GM12878 (cell line): Measurements from ENCODE around the gene OCIAD2.

Experiments used
- ESRRA ChIP-seq: IDR thresholded peaks from 2 replicates; pipeline ENCODE4 v1.6.1; 2012; ENCODE audit warnings: mild to moderate bottlenecking, low read length, improper control_type of control experiment
- EZH2 ChIP-seq: IDR thresholded peaks from 2 replicates; pipeline ENCODE4 v1.6.1; 2012; ENCODE audit warnings: low read depth, mild to moderate bottlenecking, control low read depth, inconsistent platforms, low read length, borderline replicate concordance; ENCODE audit not compliant: control insufficient read depth
- MTA3 ChIP-seq: IDR thresholded peaks from 2 replicates; pipeline ENCODE4 v1.6.1; 2012; ENCODE audit warnings: low read length, inconsistent platforms, borderline replicate concordance
- RAD21 ChIP-seq: IDR thresholded peaks from 2 replicates; pipeline ENCODE4 v1.6.1; 2011; ENCODE audit warnings: mild to moderate bottlenecking, low read depth, low read length, moderate library complexity; ENCODE audit not compliant: insufficient read depth
- SIN3A ChIP-seq: IDR thresholded peaks from 2 replicates; pipeline ENCODE4 v1.6.1; 2012; ENCODE audit warnings: low read depth, low read length, improper control_type of control experiment
- SMC3 ChIP-seq: IDR thresholded peaks from 2 replicates; pipeline ENCODE4 v1.6.1; 2011; ENCODE audit warnings: low read length, improper control_type of control experiment, borderline replicate concordance
- TARDBP ChIP-seq: IDR thresholded peaks from 2 replicates; pipeline ENCODE4 v1.6.1; 2016; ENCODE audit warnings: borderline replicate concordance
- ZNF274 ChIP-seq: IDR thresholded peaks from one replicate; pipeline ENCODE4 v1.8.0; 2011; ENCODE audit not compliant: insufficient read length, insufficient read depth
- ZZZ3 ChIP-seq: IDR thresholded peaks from 2 replicates; pipeline ENCODE4 v1.6.1; 2011; ENCODE audit warnings: low read depth; ENCODE audit not compliant: control insufficient read depth, insufficient read length
- TF ChIP-seq, protein P1 (sequence below): fragments of 450-650 bp; IDR thresholded peaks from 2 replicates; pipeline ENCODE4 v1.6.1; 2017; ENCODE audit warnings: mild to moderate bottlenecking, low read depth, inconsistent platforms; ENCODE audit not compliant: poor library complexity, severe bottlenecking
- TF ChIP-seq, protein P2 (sequence below), 3 experiments: IDR thresholded peaks in 2 of 3; conservative IDR thresholded peaks in 1 of 3; 2 replicates each; pipeline ENCODE4 v1.5.1; 2011; ENCODE audit warnings: low read depth in 3 of 3, low read length in 3 of 3, mild to moderate bottlenecking in 3 of 3, control low read depth in 2 of 3, moderate library complexity in 2 of 3, inconsistent platforms in 1 of 3, mixed read lengths in 1 of 3; ENCODE audit not compliant: control insufficient read depth in 2 of 3, insufficient read depth in 1 of 3; ENCODE audit errors: extremely low read depth in 1 of 3
- TF ChIP-seq, protein P3 (sequence below): IDR thresholded peaks from 2 replicates; pipeline ENCODE4 v1.6.1; 2011; ENCODE audit warnings: low read depth, low read length, improper control_type of control experiment, borderline replicate concordance

DNA sequence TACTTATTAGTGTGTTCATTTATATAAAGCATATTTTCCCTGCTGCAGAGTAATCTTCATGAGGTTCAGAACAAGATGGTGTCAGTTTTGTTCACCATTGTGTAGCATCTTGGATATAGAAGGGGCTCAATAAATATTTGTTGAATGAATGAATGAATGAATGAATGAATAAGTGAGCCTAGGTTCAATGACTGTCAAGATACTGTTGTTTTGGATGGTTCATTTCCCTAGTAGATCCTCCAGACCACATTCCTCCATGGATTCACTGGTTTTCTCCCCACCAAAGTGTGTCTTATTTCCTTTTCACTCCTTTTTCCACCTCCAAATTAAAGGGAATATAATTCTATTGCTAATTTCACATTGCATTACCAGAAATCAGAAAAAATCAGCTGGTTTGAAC, 2.1 kb upstream of the OCIAD2 start:
- no peak for TF ChIP-seq SIN3A
- TF ChIP-seq MTA3 = no peak
- TF ChIP-seq, protein P1, sequence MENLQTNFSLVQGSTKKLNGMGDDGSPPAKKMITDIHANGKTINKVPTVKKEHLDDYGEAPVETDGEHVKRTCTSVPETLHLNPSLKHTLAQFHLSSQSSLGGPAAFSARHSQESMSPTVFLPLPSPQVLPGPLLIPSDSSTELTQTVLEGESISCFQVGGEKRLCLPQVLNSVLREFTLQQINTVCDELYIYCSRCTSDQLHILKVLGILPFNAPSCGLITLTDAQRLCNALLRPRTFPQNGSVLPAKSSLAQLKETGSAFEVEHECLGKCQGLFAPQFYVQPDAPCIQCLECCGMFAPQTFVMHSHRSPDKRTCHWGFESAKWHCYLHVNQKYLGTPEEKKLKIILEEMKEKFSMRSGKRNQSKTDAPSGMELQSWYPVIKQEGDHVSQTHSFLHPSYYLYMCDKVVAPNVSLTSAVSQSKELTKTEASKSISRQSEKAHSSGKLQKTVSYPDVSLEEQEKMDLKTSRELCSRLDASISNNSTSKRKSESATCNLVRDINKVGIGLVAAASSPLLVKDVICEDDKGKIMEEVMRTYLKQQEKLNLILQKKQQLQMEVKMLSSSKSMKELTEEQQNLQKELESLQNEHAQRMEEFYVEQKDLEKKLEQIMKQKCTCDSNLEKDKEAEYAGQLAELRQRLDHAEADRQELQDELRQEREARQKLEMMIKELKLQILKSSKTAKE = no peak
- no peak for TF ChIP-seq ZZZ3
- TF ChIP-seq TARDBP = no peak
- TF ChIP-seq SMC3 = no peak
- TF ChIP-seq, protein P2, sequence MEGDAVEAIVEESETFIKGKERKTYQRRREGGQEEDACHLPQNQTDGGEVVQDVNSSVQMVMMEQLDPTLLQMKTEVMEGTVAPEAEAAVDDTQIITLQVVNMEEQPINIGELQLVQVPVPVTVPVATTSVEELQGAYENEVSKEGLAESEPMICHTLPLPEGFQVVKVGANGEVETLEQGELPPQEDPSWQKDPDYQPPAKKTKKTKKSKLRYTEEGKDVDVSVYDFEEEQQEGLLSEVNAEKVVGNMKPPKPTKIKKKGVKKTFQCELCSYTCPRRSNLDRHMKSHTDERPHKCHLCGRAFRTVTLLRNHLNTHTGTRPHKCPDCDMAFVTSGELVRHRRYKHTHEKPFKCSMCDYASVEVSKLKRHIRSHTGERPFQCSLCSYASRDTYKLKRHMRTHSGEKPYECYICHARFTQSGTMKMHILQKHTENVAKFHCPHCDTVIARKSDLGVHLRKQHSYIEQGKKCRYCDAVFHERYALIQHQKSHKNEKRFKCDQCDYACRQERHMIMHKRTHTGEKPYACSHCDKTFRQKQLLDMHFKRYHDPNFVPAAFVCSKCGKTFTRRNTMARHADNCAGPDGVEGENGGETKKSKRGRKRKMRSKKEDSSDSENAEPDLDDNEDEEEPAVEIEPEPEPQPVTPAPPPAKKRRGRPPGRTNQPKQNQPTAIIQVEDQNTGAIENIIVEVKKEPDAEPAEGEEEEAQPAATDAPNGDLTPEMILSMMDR (IDR thresholded peaks at IDR 0.05 in 2 of 3, conservative IDR thresholded peaks at IDR 0.05 in 1 of 3; ENCODE audit: control insufficient read depth in 2 of 3, extremely low read depth in 1 of 3, insufficient read depth in 1 of 3, low read depth in 3 of 3, low read length in 3 of 3) = no peak
- no peak for TF ChIP-seq ZNF274
- TF ChIP-seq, protein P3, sequence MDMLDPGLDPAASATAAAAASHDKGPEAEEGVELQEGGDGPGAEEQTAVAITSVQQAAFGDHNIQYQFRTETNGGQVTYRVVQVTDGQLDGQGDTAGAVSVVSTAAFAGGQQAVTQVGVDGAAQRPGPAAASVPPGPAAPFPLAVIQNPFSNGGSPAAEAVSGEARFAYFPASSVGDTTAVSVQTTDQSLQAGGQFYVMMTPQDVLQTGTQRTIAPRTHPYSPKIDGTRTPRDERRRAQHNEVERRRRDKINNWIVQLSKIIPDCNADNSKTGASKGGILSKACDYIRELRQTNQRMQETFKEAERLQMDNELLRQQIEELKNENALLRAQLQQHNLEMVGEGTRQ = no peak
- TF ChIP-seq ESRRA = no peak
- TF ChIP-seq RAD21 = no peak
- no peak for TF ChIP-seq EZH2
